CD4-positive, alpha-beta T cell treated with Interleukin-12 subunit alpha and Interleukin-12 subunit beta, for 1 hour (primary cell): ENCODE measurements around the gene CDC37.
"Not testable (repeated sequence)": the region's sequence is repeated elsewhere in the genome, so short reads cannot be mapped to it uniquely, and the experiment has no call there.

ENCODE experiments used
- DNase-seq: peaks from one replicate; pipeline ENCODE4 v3.0.0-alpha.2; 2020

CDC37 gene

DNA sequence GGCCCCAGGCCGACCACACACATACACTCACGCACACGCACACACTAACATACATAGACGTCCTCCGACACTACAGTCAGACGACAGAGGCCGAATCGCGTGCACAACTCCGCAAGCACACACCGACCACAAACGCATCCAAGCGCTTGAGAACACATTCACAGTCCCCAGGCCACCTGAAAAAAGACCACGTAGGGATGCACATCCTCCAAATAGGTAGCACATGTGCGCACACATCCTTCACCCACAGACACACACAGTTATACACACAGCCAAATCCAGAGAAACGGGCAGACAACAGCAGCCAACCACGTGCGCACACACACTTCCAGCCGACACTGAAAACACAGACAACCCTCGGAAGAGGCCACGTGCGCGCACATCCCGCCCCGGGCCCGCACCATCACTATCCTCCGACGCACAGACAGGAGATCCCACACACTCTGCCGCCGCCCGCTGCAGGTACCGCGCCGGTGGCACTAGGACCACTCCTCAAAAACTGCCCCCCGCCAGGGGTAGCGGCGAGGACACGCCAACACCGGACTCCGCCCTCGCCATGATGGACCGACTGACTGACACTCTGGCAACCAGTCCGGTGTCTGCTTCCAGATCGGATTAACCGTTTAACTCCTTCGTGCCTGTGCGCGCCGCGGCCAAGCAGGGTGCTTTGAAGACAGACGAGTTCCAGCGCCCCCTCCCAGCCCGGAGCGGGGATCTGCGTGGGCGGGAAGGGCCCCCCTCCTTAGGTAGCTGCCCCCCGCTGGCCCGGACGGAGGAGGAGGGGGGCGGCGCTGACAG, 16.5 kb upstream of the CDC37 start:
- peak; percentile 62 for DNase-seq

GRCh38 chr19:10419200-10419645, 15.9 kb upstream of the CDC37 start:
- DNase-seq, result no peak

DNA sequence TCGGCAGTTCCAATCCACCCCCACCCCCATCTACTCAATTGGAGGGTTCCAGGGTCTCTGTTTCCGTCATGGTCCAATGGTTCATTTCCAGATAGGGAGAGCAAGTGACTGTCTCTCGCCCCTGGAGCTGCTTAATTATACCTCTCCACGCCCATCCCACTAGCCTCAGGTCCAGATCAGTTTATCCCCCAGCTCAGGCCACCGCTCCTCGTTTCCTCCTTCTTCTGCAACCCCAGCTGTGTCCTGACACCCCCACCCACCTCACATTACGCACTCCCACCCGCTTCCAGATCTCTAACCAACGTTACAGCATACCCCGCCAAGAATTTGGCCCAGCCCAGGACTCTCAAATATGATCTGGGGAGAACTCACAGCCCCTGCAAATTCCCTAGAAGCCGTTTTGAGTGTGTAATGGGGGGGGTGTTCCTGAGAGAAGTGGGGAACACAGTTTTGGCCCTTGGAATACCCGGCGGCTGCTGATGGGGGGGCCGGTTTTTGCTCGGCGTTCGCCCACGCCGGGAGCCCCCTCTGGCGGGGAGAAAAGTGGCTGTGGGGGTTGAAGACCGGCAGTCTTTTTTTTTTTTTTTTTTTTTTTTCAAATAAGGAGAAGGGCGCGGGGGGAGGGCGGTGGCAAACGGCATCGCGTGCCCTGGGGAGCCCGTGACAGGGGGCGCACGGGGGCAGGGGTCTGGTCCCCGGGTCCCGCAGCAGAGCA, 15.3 kb upstream of the CDC37 start:
- DNase-seq, result no peak

GRCh38 chr19:10418235-10418484, 14.8 kb upstream of the CDC37 start:
- no peak for DNase-seq

DNA sequence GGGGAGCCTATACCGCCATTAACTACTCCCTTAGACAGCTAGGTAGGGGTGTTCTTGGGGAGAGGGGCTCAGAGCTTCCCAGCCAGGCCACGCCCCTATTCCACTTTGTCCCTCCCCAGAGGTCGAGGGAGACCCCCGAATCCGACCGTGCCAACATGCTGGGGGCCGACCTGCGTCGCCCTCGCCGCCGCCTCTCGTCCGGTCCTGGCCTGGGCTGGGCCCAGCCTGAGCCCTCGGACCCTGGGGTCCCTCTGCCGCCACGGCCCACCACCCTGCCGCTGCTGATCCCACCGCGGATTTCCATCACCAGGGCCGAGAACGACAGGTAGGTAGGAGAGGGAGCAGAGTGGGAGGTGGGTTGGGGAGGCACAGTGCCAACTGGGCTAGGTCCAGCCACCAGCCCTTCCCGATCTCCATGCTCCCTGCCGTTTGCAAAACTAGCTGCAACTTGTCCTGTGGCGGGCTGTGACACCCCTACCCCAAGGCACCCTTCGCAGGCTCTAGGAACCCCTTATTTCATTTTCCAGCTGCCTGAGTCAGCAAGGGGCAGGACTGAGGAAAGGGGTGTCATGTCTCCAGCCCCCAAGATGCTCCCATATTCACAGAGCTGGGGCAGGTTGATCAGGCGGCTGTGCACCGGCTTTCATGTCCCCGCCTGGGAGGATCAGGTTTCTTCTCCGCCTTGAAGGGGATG, 14.3 kb upstream of the CDC37 start:
- DNase-seq, result no peak

DNA sequence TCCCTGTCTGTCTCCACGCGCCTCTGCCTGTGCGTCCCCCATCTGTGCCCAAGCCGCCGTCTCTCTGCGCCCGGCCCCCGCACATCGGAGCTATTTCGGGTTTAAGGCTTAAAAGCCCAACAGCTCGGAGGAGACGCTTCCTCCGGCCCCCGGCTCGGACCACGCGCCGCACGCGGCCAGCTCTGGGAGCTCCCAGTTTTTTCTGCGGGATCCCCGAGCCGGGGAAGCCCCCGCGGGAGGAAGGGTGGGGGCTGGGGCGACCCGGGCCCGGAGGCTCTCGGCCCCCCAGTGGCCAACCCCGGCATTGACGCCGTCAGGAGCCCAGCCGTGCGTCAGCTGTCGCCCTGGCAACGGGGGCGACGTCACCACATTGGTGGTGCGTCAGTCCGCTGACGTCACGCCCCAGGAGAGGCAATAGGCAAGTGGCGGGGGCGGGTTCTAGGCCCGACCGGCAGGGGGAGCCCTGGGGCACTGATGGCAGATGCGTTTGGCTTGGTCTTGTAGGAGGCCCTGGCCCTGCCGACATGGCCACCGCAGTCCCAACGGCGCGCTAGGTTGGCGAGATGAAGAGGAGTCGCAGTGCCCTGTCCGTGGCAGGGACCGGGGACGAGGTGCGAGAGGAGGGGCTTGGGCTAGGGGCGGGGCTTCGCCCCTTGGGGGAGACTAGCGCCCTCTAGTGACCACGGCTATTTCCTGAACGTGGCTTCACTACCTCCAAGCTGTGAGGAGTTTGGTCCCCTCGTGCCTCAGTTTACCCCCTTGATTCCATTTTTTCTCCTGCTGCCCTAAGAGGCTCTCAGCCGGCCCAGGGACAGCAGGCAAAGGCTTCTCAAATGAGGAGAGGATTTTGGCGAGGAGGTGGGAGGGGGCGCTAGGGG, 13.3 kb upstream of the CDC37 start:
- DNase-seq, result peak; percentile 95

GRCh38 chr19:10416083-10416379, 12.7 kb upstream of the CDC37 start:
- no peak for DNase-seq

DNA sequence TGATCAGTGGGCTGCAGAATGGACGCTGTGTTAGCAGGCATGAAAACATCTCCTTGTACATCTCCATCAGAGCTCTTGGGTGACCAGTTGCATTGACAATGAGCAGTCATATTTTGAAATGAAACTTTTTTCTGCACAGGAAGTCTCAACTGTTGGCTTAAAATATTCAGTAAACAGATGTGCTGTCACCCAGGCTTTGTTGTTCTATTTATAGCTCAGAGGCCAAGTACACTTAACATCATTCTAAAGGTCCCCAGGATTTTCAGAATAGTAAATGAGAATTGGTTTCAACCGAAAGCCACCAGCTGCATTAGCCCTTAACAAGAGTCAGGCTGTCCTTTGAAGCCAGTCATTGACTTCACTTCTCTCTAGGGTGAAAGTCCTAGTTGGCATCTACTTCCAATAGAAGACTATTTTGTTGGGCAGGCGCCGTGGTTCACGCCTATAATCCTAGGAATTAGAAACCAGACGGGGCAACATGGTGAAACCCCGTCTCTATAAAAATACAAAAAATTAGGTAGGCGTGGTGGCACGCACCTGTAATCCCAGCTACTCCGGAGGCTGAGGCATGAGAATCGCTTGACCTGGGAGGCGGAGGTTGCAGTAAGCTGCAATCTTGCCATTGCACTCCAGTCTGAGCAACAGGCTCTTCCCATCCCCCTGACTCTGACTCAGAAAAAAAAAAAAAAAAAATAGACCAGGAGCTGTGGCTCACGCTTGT, 9.1 kb upstream of the CDC37 start:
- DNase-seq, result peak; percentile 69

DNA sequence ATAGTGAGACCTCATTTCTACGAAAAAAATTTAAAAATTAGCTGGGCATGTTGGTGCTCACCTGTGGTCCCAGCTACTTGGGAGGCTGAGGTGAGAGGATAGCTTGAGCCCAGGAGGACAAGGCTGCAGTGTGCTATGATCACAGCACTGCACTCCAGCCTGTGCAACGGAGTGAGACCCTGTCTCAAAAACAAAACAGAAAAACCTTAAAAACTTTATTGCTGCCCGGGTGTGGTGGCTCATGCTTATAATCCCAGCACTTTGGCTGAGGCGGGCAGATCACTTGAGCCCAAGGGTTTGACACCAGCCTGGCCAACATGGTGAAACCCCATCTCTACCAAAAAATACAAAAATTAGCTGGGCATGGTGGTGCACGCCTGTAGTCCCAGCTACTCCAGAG, 7.9 kb upstream of the CDC37 start:
- DNase-seq, result not testable (repeated sequence)

DNA sequence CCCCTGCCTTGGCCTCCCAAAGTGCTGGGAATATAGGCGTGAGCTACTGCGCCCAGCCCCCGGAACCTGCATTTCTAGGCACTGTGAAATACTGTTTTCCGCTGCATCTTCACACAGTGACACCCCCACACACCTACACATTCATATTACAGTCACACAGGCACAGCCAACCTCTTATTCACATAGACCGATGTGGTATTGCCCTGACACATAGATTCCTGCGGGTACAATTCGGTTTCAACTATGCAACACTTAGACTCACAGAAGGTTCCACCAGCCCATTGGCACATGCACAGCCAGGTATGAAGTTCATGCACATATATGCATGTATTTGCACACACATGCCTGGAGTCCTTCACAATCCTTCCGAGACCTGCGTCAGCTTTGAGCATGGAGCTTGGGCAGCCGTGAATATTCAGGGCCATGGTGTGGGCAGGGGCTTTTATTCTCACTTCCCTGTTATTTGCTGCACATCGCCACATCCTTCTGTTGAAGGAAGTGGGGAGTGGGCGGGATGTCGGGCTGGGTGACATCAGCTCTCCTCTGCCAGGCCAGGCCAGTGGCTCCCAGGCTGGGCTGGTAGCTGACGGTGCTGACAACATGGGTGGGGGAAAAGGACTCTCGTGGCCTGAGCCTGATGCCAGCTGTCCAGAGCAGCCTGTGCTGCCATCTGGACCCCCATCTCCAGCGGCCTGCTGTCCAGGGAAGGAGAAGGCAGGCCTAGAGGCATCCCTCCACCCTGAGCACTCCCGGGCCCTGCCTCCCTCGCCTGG, 5.4 kb upstream of the CDC37 start:
- peak; percentile 66 for DNase-seq

DNA sequence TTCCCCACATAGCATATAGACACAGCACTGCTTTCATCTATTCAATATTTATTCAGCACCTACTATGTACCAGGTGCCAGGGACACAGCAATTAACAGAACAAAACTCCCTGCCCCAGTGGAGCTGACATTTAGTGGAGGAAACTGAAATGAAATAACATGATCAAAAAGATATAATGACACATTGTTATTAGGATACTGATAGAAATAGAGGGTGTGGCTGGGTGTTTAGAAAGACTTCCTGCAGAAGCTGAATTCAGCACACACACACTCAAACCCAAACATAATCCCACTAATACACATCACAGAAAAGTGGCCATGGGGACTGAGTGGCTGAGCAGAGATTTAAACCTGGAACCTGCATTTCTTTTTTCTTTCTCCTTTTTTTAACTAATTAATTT, 3.8 kb upstream of the CDC37 start:
- peak; percentile 32 for DNase-seq

DNA sequence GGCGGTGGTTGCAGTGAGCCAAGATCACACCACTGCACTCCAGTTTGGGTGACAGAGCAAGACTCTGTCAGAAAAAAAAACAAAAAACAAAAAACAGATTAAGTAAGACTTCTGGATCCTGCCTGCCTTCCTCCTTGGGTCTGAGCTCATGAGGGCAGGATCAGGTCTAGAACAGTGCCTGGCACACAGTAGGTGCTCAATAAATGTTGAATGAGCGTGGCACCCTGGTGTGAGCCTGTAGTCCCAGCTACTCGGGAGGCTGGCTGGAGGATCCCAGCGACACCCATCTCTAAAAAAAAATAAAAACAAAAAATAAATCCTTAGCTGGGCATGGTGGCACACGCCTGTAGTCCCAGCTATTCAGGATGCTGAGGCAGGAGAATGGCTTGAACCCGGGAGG, 2.8 kb upstream of the CDC37 start:
- DNase-seq, result no peak

GRCh38 chr19:10404888-10405820, 1.8 kb upstream of the CDC37 start:
- peak; percentile 54 for DNase-seq

GRCh38 chr19:10402441-10403038, 802 bp downstream of the CDC37 start:
- DNase-seq, result peak; percentile 35

- no peak for DNase-seq
Measured at GRCh38 chr19:10399878-10400277, 3.5 kb downstream of the CDC37 start.

- DNase-seq, result not testable (repeated sequence)
Measured at GRCh38 chr19:10399340-10399739, 4.0 kb downstream of the CDC37 start.

- DNase-seq, result no peak
Measured at GRCh38 chr19:10398819-10399218, 4.5 kb downstream of the CDC37 start.

GRCh38 chr19:10395917-10396316, 7.4 kb downstream of the CDC37 start:
- no peak for DNase-seq

GRCh38 chr19:10395436-10395835, 7.9 kb downstream of the CDC37 start:
- DNase-seq, result no peak

DNA sequence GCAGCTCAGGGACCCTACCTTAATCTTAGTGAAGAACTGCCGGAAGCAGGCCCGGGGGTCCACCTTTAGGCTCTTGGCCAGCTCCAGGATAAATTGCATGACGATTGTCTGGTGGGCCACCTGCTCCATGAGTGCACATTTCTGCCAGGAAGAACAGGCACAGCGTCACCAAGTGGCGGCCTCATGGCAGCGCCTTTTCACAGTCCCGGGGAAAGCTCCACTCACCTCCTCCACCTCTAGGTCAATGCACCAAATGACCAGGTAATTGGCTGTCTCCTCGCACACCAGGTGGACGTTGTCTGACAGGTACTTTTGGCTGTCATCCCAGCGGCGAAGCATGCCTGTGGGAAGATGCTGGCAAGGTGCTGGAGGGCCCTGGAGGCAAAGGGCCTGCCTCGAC, 8.3 kb downstream of the CDC37 start:
- DNase-seq, result no peak
